Fibroblast of lung (primary cell): ENCODE data around the gene PPP2R5A.

Experiments
- EZH2 ChIP-seq: IDR thresholded peaks from 2 replicates; pipeline ENCODE4 v1.5.1; 2012; ENCODE audit warnings: low read length, control low read depth, mild to moderate bottlenecking; ENCODE audit errors: missing control alignments
- TF ChIP-seq, protein P1 (sequence below), 2 donors: IDR thresholded peaks in 1 of 2; conservative IDR thresholded peaks in 1 of 2; 1 replicate in 1 of 2; 2 replicates in 1 of 2; pipeline ENCODE4 v1.5.1; 2011 to 2012; ENCODE audit warnings: low read length in 2 of 2, control low read depth in 1 of 2, inconsistent platforms in 1 of 2, low read depth in 1 of 2, mild to moderate bottlenecking in 1 of 2

GRCh38 chr1:212375986-212376385, 90.8 kb downstream of the PPP2R5A start:
- TF ChIP-seq, protein P1, sequence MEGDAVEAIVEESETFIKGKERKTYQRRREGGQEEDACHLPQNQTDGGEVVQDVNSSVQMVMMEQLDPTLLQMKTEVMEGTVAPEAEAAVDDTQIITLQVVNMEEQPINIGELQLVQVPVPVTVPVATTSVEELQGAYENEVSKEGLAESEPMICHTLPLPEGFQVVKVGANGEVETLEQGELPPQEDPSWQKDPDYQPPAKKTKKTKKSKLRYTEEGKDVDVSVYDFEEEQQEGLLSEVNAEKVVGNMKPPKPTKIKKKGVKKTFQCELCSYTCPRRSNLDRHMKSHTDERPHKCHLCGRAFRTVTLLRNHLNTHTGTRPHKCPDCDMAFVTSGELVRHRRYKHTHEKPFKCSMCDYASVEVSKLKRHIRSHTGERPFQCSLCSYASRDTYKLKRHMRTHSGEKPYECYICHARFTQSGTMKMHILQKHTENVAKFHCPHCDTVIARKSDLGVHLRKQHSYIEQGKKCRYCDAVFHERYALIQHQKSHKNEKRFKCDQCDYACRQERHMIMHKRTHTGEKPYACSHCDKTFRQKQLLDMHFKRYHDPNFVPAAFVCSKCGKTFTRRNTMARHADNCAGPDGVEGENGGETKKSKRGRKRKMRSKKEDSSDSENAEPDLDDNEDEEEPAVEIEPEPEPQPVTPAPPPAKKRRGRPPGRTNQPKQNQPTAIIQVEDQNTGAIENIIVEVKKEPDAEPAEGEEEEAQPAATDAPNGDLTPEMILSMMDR (conservative IDR thresholded peaks at IDR 0.05 in 1 of 2, IDR thresholded peaks at IDR 0.05 in 1 of 2; ENCODE audit: low read depth in 1 of 2, low read length in 2 of 2), result no peak
- TF ChIP-seq EZH2, result no peak
